Mammary epithelial cell (primary cell): ENCODE data around the gene IDUA.

Source experiments
- EZH2 ChIP-seq: IDR thresholded peaks from 2 replicates; pipeline ENCODE4 v1.6.1; 2012; ENCODE audit warnings: low read length, inconsistent platforms, borderline replicate concordance
- TF ChIP-seq, protein P1 (sequence below), 2 donors: IDR thresholded peaks in 1 of 2; conservative IDR thresholded peaks in 1 of 2; 2 replicates each; pipeline ENCODE4 v1.5.1; 2011 to 2012; ENCODE audit warnings: inconsistent platforms in 2 of 2, low read length in 2 of 2, mild to moderate bottlenecking in 2 of 2, control low read depth in 1 of 2, low read depth in 1 of 2; ENCODE audit not compliant: insufficient read depth in 1 of 2; ENCODE audit errors: extremely low read depth in 1 of 2

DNA sequence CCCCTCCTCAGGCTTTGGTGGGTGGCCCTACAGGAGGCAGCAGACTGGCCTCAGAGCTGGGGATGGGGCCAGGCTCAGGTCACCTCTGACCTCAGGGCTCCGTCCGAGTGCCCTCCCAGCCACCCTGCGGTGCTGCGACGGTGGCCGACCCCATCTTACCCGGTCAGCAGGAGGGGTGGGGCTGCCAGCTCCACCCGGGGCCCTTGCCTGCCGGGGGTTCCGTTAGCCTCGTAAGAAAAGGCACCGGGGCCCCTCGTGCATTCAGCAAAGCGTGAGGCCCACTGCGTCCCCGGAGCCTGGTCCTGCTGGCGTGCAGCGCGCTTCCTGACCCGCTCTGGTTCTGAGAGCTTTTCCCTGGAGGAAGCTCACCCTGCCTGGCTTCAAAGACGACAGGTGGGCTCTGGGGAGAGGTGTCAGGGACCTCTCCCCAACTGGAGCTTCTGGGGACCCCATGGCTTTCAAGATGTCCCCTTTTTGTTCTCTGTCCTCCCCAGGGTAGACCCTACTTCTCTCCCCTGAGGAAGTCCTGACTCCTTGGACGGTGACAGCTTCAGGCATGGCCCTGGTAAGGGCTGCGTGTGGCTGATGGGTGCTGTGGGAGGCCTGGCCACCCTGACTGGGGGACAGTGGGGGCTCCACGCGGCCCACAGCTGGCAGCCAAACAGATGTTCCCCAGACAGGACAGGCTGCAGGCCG is 40.5 kb downstream of the IDUA start:
- TF ChIP-seq, protein P1, sequence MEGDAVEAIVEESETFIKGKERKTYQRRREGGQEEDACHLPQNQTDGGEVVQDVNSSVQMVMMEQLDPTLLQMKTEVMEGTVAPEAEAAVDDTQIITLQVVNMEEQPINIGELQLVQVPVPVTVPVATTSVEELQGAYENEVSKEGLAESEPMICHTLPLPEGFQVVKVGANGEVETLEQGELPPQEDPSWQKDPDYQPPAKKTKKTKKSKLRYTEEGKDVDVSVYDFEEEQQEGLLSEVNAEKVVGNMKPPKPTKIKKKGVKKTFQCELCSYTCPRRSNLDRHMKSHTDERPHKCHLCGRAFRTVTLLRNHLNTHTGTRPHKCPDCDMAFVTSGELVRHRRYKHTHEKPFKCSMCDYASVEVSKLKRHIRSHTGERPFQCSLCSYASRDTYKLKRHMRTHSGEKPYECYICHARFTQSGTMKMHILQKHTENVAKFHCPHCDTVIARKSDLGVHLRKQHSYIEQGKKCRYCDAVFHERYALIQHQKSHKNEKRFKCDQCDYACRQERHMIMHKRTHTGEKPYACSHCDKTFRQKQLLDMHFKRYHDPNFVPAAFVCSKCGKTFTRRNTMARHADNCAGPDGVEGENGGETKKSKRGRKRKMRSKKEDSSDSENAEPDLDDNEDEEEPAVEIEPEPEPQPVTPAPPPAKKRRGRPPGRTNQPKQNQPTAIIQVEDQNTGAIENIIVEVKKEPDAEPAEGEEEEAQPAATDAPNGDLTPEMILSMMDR (conservative IDR thresholded peaks at IDR 0.05 in 1 of 2, IDR thresholded peaks at IDR 0.05 in 1 of 2; ENCODE audit: extremely low read depth in 1 of 2, insufficient read depth in 1 of 2, low read depth in 1 of 2, low read length in 2 of 2), result no peak
- no peak for TF ChIP-seq EZH2
